Retinal pigment epithelial cell (primary cell): ENCODE results near the gene PLVAP.

Experiments
- DNase-seq: peaks from one replicate; pipeline ENCODE4 v3.0.0-alpha.2; 2010; ENCODE audit warnings: low read depth
- H3K4me3 ChIP-seq: 2 replicates; pipeline ENCODE4 v1.5.1; 2011; ENCODE audit warnings: mild to moderate bottlenecking, low read length, control low read depth, moderate library complexity
- CTCF ChIP-seq: conservative IDR thresholded peaks from 2 replicates; pipeline ENCODE4 v1.5.1; 2011; ENCODE audit warnings: low read depth, low read length, control low read depth, inconsistent platforms

The PLVAP gene

GRCh38 chr19:17319473-17320238, 57.5 kb downstream of the PLVAP start:
- no peak overlapping the region for H3K4me3 ChIP-seq
- no peak for DNase-seq
- TF ChIP-seq CTCF = no peak

- TF ChIP-seq CTCF = no peak
- no peak overlapping the region for H3K4me3 ChIP-seq
- no peak for DNase-seq
Measured at GRCh38 chr19:17318966-17319365, 58.2 kb downstream of the PLVAP start.

- no peak overlapping the region for H3K4me3 ChIP-seq
- TF ChIP-seq CTCF = no peak
- no peak for DNase-seq
Measured at GRCh38 chr19:17314007-17314593, 63.0 kb downstream of the PLVAP start.

- no peak for TF ChIP-seq CTCF
- no peak for DNase-seq
- H3K4me3 ChIP-seq = no peak overlapping the region
Measured at GRCh38 chr19:17312189-17313113, 64.7 kb downstream of the PLVAP start.

- DNase-seq = no peak
- no peak overlapping the region for H3K4me3 ChIP-seq
Measured at GRCh38 chr19:17311455-17312188, 65.5 kb downstream of the PLVAP start.

More at GRCh38 chr19:17311455-17312188, 65.5 kb downstream of the PLVAP start:
- TF ChIP-seq CTCF = no peak
